AG04449 (cell line): ENCODE data around the gene VAT1L.

Experiments used
- CTCF ChIA-PET: fragments of 350-600 bp; formaldehyde crosslinking; extraction: SDS; loops from one replicate; lab custom pipeline; 2021; ENCODE audit warnings: antibody characterized with exemption; lab: Yijun Ruan, JAX
- POLR2A ChIA-PET: fragments of 400-600, 350-600 bp; formaldehyde crosslinking; extraction: SDS; loops from one replicate; lab custom pipeline; 2020; ENCODE audit warnings: antibody characterized with exemption, inconsistent platforms; lab: Yijun Ruan, JAX
- DNase-seq: peaks from one replicate; pipeline ENCODE4 v3.0.0-alpha.2; 2010; ENCODE audit warnings: low read depth, low spot score
- H3K4me3 ChIP-seq: 2 replicates; pipeline ENCODE4 v1.5.1; 2011; ENCODE audit warnings: low read depth, mild to moderate bottlenecking, control low read depth, low read length
- TF ChIP-seq, protein P1 (sequence below): IDR thresholded peaks from one replicate; pipeline ENCODE4 v1.5.1; 2011; ENCODE audit warnings: mild to moderate bottlenecking, moderate library complexity, low read length, control low read depth, inconsistent platforms; ENCODE audit not compliant: insufficient read depth; ENCODE audit errors: missing control alignments

The VAT1L gene

DNA sequence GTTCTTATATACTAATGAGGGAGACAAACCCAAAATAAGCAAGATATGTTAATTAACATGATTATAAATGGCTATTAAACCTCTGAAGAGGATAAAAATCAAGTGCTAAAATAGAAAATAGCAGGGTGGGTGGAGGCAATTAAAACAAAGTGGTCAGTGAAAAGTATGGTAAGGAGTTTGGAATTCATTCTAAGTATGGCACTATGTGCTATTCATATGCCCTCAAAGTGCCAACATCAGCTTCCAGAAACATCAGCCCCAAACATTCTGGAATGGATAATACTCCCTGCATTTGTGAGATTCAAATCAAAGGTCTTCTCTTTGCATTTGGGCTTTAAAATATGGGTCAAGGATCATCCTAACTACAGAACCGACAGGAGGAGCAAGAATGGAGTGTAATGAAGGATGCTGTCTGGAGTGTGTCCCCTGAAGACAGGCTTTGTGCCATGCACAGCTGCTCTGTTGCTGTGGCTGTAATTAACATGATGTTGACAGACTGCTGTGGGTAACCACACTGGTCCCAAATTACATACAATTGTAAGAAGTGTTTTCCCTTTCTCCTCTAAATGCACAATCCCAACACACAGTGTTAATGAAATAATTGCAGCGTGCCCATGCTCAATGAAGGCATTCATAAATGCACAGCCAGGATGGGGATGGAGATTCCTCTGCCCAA is 93.1 kb downstream of the VAT1L start:
- TF ChIP-seq, protein P1, sequence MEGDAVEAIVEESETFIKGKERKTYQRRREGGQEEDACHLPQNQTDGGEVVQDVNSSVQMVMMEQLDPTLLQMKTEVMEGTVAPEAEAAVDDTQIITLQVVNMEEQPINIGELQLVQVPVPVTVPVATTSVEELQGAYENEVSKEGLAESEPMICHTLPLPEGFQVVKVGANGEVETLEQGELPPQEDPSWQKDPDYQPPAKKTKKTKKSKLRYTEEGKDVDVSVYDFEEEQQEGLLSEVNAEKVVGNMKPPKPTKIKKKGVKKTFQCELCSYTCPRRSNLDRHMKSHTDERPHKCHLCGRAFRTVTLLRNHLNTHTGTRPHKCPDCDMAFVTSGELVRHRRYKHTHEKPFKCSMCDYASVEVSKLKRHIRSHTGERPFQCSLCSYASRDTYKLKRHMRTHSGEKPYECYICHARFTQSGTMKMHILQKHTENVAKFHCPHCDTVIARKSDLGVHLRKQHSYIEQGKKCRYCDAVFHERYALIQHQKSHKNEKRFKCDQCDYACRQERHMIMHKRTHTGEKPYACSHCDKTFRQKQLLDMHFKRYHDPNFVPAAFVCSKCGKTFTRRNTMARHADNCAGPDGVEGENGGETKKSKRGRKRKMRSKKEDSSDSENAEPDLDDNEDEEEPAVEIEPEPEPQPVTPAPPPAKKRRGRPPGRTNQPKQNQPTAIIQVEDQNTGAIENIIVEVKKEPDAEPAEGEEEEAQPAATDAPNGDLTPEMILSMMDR, result no peak
- no peak overlapping the region for H3K4me3 ChIP-seq
- no peak for DNase-seq
- ChIA-PET CTCF (no interaction called here), POLR2A (no interaction called here)

DNA sequence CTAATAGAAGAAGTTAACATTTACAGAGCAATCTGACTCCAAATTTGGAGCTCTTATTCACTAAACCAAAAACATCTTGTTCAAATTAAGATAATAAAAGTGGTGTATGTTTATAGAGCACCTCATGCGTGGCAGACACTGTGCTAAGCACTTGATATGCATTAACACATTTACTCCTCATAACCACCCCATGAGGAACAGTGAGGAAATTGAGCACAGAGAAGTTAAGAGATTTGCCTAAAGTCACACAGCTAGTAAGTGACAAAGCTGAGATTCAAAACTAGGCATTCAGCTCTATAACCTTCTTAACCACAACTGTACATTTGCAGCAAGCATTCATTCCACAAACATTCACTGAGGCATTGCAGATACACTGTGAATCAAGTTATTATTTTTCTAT is 94.0 kb downstream of the VAT1L start:
- TF ChIP-seq, protein P1, result no peak
- H3K4me3 ChIP-seq, result no peak overlapping the region
- ChIA-PET POLR2A (no interaction called here), CTCF (no interaction called here)
- no peak for DNase-seq

DNA sequence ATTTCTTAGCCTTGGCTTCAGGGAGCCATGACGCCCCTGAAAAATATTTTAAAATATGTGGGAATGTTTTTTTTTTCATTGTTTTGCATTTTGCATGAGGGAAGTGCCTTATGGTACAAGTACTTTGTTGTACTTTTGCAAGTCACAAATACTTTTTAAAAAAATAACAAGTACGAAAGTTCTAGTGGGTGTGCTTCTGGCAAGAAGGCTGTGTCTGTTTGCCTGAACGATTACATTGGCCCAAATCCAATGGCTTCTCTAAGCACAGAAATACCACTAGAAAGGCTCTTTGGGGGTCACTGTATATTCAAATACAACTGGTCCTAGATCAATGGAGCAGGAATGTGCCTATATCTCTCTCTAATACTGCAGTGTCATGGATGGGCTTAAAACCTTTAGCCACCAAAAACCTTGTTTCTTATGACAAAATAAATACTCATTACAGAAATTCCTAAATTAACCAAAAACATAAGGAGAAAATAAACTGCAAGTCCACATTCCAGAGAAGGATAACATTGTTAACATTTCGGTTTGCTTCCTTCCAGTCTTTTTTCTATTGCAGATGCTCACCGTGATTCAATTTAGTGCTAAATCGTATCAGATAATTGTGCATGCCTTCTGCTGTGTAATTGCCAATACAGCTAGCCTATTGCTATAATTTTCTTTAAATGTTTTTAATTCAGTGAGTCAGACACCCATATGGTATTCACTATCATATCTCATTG is 97.4 kb downstream of the VAT1L start:
- TF ChIP-seq, protein P1, result no peak
- ChIA-PET CTCF (interaction anchor here (0.9 to 1.2 kb wide), 2 partner anchors 85 to 95 kb away, joined by 3 read pairs; no protein-coding TSS in a partner anchor), POLR2A (no interaction called here)
- DNase-seq, result no peak
- H3K4me3 ChIP-seq, result no peak overlapping the region

DNA sequence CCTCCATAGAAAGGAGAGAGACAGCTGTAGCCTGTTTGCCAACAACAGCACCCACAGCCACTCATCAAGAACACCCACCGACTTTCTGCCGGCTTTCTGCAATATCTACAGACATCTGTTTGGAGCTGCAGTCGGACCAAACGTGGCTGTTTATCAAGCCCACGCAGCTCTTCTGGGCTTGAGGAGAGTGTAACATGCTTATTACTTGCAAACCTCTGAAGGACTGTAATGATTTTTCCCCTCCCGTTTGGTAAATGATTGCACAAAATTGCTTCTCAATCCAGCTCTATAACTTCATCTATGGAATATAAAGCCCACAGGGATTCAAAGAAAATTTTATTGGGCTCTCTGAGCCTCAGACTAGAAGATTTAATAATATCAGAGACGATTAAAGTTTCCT is 100.5 kb downstream of the VAT1L start:
- no peak overlapping the region for H3K4me3 ChIP-seq
- ChIA-PET CTCF (interaction anchor here (0.7 to 0.8 kb wide), 2 partner anchors 10 to 213 kb away, joined by 3 read pairs; no protein-coding TSS in a partner anchor), POLR2A (no interaction called here)
- TF ChIP-seq, protein P1, result no peak
- no peak for DNase-seq

DNA sequence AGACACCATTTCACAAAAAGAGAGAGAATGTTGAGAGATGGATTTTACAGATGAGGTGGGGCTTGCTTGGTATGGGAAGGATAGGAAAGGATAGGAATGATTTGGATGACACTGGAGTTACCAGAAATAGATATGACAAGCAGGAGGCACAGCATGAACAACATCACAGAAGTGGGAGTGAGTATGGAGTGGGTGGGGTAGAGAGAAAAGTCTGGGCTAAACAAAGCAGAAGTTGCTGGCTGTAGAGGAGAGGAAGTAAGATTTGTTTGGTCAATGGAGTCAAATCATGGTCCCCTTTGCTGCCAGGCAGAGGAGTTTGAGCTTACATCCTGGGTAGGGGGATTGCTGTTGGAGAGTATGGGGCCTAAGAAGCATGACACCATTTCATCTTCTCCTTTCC is 101.7 kb downstream of the VAT1L start:
- CTCF ChIA-PET, result no interaction called here
- no peak overlapping the region for H3K4me3 ChIP-seq
- POLR2A ChIA-PET, result no interaction called here
- TF ChIP-seq, protein P1, result no peak
- DNase-seq, result no peak

DNA sequence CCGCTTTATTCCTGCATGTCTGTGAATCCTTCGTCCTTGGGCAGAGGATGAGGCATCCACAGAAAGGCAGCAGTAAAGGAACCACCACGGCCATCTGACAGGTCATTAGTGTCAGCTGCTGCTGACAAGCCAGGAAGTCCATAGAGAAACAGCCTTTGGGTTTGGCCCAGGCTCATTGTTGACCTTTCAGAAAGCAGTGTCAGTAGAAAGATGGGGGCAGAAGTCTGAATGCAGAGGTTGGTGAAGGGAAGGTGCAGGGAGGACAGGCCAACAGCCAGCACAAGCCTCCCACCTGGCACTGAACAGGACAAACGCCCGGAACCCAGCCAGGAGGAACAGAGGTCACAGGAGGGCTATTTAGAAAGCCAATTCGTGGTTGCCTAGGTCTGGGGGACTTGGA is 105.8 kb downstream of the VAT1L start:
- TF ChIP-seq, protein P1, result no peak
- no peak for DNase-seq
- CTCF ChIA-PET, result no interaction called here
- POLR2A ChIA-PET, result no interaction called here
- H3K4me3 ChIP-seq, result no peak overlapping the region
